HG03571 (cell line): ENCODE results near the gene NELFE.
"Not testable (repeated sequence)": the region's sequence is repeated elsewhere in the genome, so short reads cannot be mapped to it uniquely, and the experiment has no call there.

Source experiments
- ATAC-seq: cut with Tn5 transposase; IDR thresholded peaks from one replicate; pipeline ENCODE4 v1.9.1; 2021; ENCODE audit not compliant: unreplicated experiment

The NELFE gene

GRCh38 chr6:31920811-31921210, 38.0 kb downstream of the NELFE start:
- ATAC-seq = no peak

- no peak for ATAC-seq
These were observed 39.0 kb downstream of the NELFE start for GRCh38 chr6:31919624-31920303.

- ATAC-seq = no peak
These were observed 40.6 kb downstream of the NELFE start for GRCh38 chr6:31918069-31918720.

- ATAC-seq = no peak
These were observed 43.0 kb downstream of the NELFE start for GRCh38 chr6:31915756-31916155.

- ATAC-seq = no peak
These were observed 43.4 kb downstream of the NELFE start for GRCh38 chr6:31915351-31915750.

- ATAC-seq = no peak
These were observed 46.8 kb downstream of the NELFE start for GRCh38 chr6:31911826-31912585.

- not testable (repeated sequence) for ATAC-seq
These were observed 49.5 kb downstream of the NELFE start for GRCh38 chr6:31909298-31909697.

GRCh38 chr6:31908791-31909190, 50.0 kb downstream of the NELFE start:
- peak; percentile 70 for ATAC-seq

GRCh38 chr6:31908255-31908654, 50.5 kb downstream of the NELFE start:
- ATAC-seq = not testable (repeated sequence)

- no peak for ATAC-seq
These were observed 51.5 kb downstream of the NELFE start for GRCh38 chr6:31907158-31907813.

GRCh38 chr6:31906727-31907126, 52.0 kb downstream of the NELFE start:
- ATAC-seq = not testable (repeated sequence)

GRCh38 chr6:31906122-31906521, 52.6 kb downstream of the NELFE start:
- no peak for ATAC-seq

GRCh38 chr6:31905041-31905440, 53.7 kb downstream of the NELFE start:
- ATAC-seq = no peak

- no peak for ATAC-seq
These were observed 54.8 kb downstream of the NELFE start for GRCh38 chr6:31903957-31904356.
